Esophagus squamous epithelium (tissue), 5 donors: ENCODE data around the gene FOXA2. TPM values are rescaled to one million over a fixed set of nuclear protein-coding genes. Genes with fewer than 3 reads are reported as not detected.
"Not testable (repeated sequence)": the region's sequence is repeated elsewhere in the genome, so short reads cannot be mapped to it uniquely, and the experiment has no call there.

Experiments used
- DNase-seq: peaks from one replicate; lab custom pipeline; 2025; lab: John Stamatoyannopoulos, UW
- H3K27ac ChIP-seq, 4 donors: fragments of 200-600 bp; sonication (generic); one replicate each; pipeline ENCODE4 v1.5.1; 2016 to 2019; ENCODE audit warnings: mild to moderate bottlenecking in 1 of 4
- H3K27me3 ChIP-seq, 4 donors: fragments of 200-600 bp; sonication (generic); 1 replicate in 3 of 4; 2 replicates in 1 of 4; pipeline versions ENCODE4 v1.5.1 to v1.6.0; 2017 to 2021; ENCODE audit warnings: antibody characterized with exemption in 1 of 4
- H3K36me3 ChIP-seq, 3 donors: fragments of 200-600 bp; sonication (generic); one replicate each; pipeline ENCODE4 v1.5.1; 2016 to 2019
- H3K4me1 ChIP-seq, 3 donors: fragments of 200-600 bp; sonication (generic); one replicate each; pipeline ENCODE4 v1.5.1; 2017 to 2019
- H3K4me3 ChIP-seq, 4 donors: fragments of 200-600 bp; sonication (generic); 1 replicate in 3 of 4; 2 replicates in 1 of 4; pipeline ENCODE4 v1.5.1; 2016 to 2019; ENCODE audit warnings: mild to moderate bottlenecking in 2 of 4, moderate library complexity in 1 of 4
- H3K9me3 ChIP-seq, 3 donors: fragments of 200-600 bp; sonication (generic); one replicate each; pipeline ENCODE4 v1.5.1; 2016 to 2019
- POLR2A ChIP-seq, 4 donors: fragments of 450-650 bp; IDR thresholded peaks; one replicate each; pipeline ENCODE4 v1.6.1; 2017; ENCODE audit warnings: antibody characterized with exemption in 4 of 4, mild to moderate bottlenecking in 4 of 4, moderate library complexity in 3 of 4
- WGBS, 2 donors: methylation state at CpG; one replicate each; pipeline ENCODE4 v1.1.5; 2018; 5-methylcytosine and 5-hydroxymethylcytosine counted together
- intact Hi-C: fragments of 100-400 bp; cut with DNase I; formaldehyde crosslinking; loops from one replicate; pipeline ENCODE4 v1.15.0; 2022
- total RNA-seq, 4 donors: library from RNA; depleted of rRNA; stranded (reverse); fragments of >200 nt; gene quantifications; one replicate each; pipeline ENCODE4 v1.1.0, GENCODE V29; 2016
- TF ChIP-seq, protein P1 (sequence below), 6 experiments: fragments of 450-650 bp in 4 of 6; fragments of 200-600 bp in 2 of 6; sonication (generic) in 2 of 6; IDR thresholded peaks; one replicate each; pipeline ENCODE4 v1.5.1; 2016 to 2019; ENCODE audit warnings: antibody characterized with exemption in 6 of 6, mild to moderate bottlenecking in 4 of 6, moderate library complexity in 4 of 6
- donor health status: DM: yes; HTN: yes; CAD: no.

FOXA2 gene
- total RNA-seq, 4 donors from 2014 or later = 0.13 TPM; not detected in 3

GRCh38 chr20:22554391-22554790, 30.0 kb downstream of the FOXA2 start:
- 85 to 89% methylated on average over 2 of the region's 2 CpGs for WGBS, 2 donors
- no peak for DNase-seq
- intact Hi-C loops = no loop called here
- H3K4me3 ChIP-seq = no peak overlapping the region
- no peaks in the 10 kb centered on the region for H3K9me3 ChIP-seq
- peaks cover 0 to 57% (median 0%) of the 10 kb centered on the region in 4 donors for H3K27me3 ChIP-seq
- TF ChIP-seq POLR2A (IDR thresholded peaks at IDR 0.05) = no peak
- TF ChIP-seq, protein P1, sequence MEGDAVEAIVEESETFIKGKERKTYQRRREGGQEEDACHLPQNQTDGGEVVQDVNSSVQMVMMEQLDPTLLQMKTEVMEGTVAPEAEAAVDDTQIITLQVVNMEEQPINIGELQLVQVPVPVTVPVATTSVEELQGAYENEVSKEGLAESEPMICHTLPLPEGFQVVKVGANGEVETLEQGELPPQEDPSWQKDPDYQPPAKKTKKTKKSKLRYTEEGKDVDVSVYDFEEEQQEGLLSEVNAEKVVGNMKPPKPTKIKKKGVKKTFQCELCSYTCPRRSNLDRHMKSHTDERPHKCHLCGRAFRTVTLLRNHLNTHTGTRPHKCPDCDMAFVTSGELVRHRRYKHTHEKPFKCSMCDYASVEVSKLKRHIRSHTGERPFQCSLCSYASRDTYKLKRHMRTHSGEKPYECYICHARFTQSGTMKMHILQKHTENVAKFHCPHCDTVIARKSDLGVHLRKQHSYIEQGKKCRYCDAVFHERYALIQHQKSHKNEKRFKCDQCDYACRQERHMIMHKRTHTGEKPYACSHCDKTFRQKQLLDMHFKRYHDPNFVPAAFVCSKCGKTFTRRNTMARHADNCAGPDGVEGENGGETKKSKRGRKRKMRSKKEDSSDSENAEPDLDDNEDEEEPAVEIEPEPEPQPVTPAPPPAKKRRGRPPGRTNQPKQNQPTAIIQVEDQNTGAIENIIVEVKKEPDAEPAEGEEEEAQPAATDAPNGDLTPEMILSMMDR (IDR thresholded peaks at IDR 0.05) = no peak
- no peak overlapping the region for H3K27ac ChIP-seq
- no peaks in the 10 kb centered on the region for H3K4me1 ChIP-seq
- no peaks in the 10 kb centered on the region for H3K36me3 ChIP-seq

DNA sequence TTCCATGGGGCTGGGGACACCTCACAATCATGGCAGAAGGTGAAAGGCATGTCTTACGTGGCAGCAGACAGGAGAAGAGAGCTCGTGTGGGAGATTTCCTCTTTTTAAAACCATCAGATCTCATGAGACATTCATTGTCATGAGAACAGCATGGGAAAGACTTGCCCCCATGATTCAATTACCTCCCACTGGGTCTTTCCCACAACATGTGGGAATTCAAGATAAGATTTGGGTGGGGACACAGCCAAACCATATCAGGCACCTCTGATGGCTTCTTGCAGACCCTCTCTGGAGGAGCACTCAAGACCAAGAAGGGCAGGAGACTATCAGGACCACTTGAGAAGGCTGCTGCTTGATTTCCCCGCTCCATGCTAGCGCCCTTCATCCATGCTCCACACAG, 33.9 kb downstream of the FOXA2 start:
- DNase-seq, H3K4me3 ChIP-seq, H3K9me3 ChIP-seq, H3K27ac ChIP-seq, intact Hi-C loops, H3K36me3 ChIP-seq, H3K4me1 ChIP-seq: not testable (repeated sequence)
- H3K27me3 ChIP-seq = peaks cover 0 to 30% (median 0%) of the 10 kb centered on the region in 4 donors
- WGBS, 2 donors = 77 to 83% methylated on average over 3 to 4 of the region's 4 CpGs

GRCh38 chr20:22548040-22548439, 36.3 kb downstream of the FOXA2 start:
- 42 to 58% methylated on average over 4 of the region's 4 CpGs for WGBS, 2 donors
- no peak overlapping the region for H3K27ac ChIP-seq
- intact Hi-C loops = no loop called here

GRCh38 chr20:22546344-22546743, 38.0 kb downstream of the FOXA2 start:
- Histone ChIP-seq H3K27ac (no peak overlapping the region), H3K9me3 (no peaks in the 10 kb centered on the region), H3K4me1 (no peaks in the 10 kb centered on the region), H3K36me3 (no peaks in the 10 kb centered on the region), H3K27me3 (peaks cover 0 to 45% (median 0%) of the 10 kb centered on the region in 4 donors), H3K4me3 (no peak overlapping the region)
- 53 to 55% methylated on average over 3 of the region's 3 CpGs for WGBS, 2 donors
- DNase-seq = no peak
- no peak for TF ChIP-seq POLR2A (IDR thresholded peaks at IDR 0.05)
- TF ChIP-seq, protein P1 (IDR thresholded peaks at IDR 0.05) = no peak
- intact Hi-C loops = no loop called here

More at GRCh38 chr20:22548040-22548439, 36.3 kb downstream of the FOXA2 start:
- H3K27me3 ChIP-seq = peaks cover 0 to 43% (median 0%) of the 10 kb centered on the region in 4 donors
- TF ChIP-seq, protein P1 (IDR thresholded peaks at IDR 0.05) = no peak
- TF ChIP-seq POLR2A (IDR thresholded peaks at IDR 0.05) = no peak
- no peaks in the 10 kb centered on the region for H3K4me1 ChIP-seq
- no peak overlapping the region for H3K4me3 ChIP-seq
- no peaks in the 10 kb centered on the region for H3K9me3 ChIP-seq
- no peak for DNase-seq
- H3K36me3 ChIP-seq = no peaks in the 10 kb centered on the region

DNA sequence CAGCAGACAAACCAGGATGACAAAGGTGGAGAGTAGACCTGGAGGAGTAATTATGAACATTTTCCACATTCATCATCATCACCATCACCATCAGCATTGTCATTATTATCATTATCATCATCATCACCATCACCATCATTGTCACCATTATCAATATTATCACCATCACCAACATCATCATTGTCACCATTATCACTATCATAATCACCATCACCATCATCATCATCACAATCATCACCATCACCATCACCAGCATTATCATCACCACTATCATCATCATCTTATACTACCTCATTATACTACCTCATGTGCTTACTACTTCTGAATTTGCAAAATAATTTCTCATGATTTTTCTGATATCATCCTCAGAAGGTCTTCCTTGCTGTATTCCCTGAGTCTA, 39.3 kb downstream of the FOXA2 start:
- peaks cover 0 to 34% (median 0%) of the 10 kb centered on the region in 4 donors for H3K27me3 ChIP-seq
- TF ChIP-seq POLR2A (IDR thresholded peaks at IDR 0.05) = no peak
- TF ChIP-seq, protein P1 (IDR thresholded peaks at IDR 0.05) = no peak
- no peaks in the 10 kb centered on the region for H3K4me1 ChIP-seq
- H3K27ac ChIP-seq = no peak overlapping the region
- no peaks in the 10 kb centered on the region for H3K36me3 ChIP-seq
- DNase-seq = no peak
- H3K9me3 ChIP-seq = no peaks in the 10 kb centered on the region
- H3K4me3 ChIP-seq = no peak overlapping the region
- intact Hi-C loops = no loop called here

- DNase-seq = no peak
- WGBS, 2 donors = 29 to 86% methylated on average over 1 of the region's 1 CpG
Measured at GRCh38 chr20:22544462-22544861, 39.9 kb downstream of the FOXA2 start.

More at GRCh38 chr20:22544462-22544861, 39.9 kb downstream of the FOXA2 start:
- no peak for TF ChIP-seq POLR2A (IDR thresholded peaks at IDR 0.05)
- TF ChIP-seq, protein P1 (IDR thresholded peaks at IDR 0.05) = no peak
- intact Hi-C loops = no loop called here
- H3K4me1 ChIP-seq = no peaks in the 10 kb centered on the region
- no peak overlapping the region for H3K27ac ChIP-seq
- H3K9me3 ChIP-seq = no peaks in the 10 kb centered on the region
- no peak overlapping the region for H3K4me3 ChIP-seq
- H3K27me3 ChIP-seq = peaks cover 0 to 30% (median 0%) of the 10 kb centered on the region in 4 donors
- no peaks in the 10 kb centered on the region for H3K36me3 ChIP-seq
